ENCODE results near the gene C1orf159.

DNA sequence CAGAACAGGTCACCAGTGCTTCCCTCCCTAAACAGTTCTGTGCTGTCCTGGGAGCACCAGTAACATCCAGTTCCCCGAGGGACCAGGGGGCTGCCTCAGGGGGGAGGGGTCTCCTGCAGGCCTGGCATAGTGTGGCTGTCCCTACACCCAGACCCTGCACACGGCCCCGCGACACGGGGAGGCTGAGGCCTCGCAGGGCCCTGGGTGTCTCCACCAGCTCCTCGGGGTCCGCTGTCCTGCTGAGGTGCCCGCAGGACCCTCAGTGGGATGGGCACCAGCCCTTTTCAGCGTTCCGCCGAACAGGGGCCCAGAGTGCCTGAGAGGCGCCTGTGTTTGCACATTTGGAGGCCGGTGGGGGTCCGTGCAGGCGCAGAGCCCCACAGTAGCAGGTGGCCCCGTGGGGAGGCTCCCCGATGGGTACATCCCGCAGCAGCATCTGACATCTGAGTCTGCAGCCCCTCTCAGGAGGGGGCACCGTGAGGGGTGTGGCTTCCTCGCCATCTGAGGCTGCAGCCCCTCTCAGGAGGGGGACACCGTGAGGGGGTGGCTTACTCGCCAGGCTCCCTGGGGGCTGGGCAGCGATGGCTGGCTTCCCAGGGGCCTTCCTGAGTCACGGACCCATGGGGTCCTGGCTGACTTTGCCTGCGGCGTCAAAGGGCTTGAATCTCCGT is 18.5 kb upstream of the C1orf159 start:
- TF ChIP-seq POLR2A (IDR thresholded peaks at IDR 0.05) (no peak), CTCF (IDR thresholded peaks at IDR 0.05 in 4 of 5, conservative IDR thresholded peaks at IDR 0.05 in 1 of 5) (no peak)

All from gastrocnemius medialis (tissue), 4 donors.